ENCODE data around the gene TBL3. TPM values are rescaled to one million over a fixed set of nuclear protein-coding genes. Genes with fewer than 3 reads are reported as not detected.

TBL3 gene
- total and polyA plus RNA-seq, 5 donors = 19.0 to 39.6 (median 20.3) TPM

DNA sequence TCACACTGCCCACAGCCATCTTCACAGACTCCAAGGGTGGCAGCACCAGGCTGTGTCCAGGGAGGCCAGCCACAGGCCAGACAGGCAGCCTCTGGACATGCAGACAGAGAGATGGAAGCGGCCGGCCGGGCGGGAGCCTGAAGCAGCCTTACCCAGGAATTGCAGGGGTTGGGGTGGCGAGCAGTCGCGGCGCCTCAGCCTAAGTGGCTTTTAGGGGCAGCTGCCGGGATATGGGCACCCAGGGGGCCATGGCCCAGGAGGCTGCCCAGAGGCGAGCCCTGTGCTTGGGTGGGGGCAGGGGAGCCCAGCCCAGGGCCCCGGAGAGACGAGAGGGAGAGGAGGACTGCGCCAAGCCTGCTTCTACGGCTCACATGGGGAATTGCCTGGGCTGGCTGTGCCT lies 53.4 kb downstream of the TBL3 start:
- 90% methylated on average over 14 of the region's 14 CpGs for WGBS
- DNase-seq = peak in 1 of 3 donors; percentile 61
- peaks cover 5% of the 10 kb centered on the region for H3K4me1 ChIP-seq (ENCODE audit: control insufficient read depth, insufficient read depth, low read length)
- ATAC-seq = no peak
- no peak overlapping the region for H3K27ac ChIP-seq (ENCODE audit: low read length)
- no peak overlapping the region for H3K4me3 ChIP-seq (ENCODE audit: low read length)
- H3K9me3 ChIP-seq (ENCODE audit: control insufficient read depth, low read length) = no peaks in the 10 kb centered on the region
- intact Hi-C loops (cut with DNase I) = loop anchor here in 1 of 4 donors (10.0 kb wide), 1 partner anchor 120 kb away; the partner anchor contains the start of gene RAB26
- H3K27me3 ChIP-seq (ENCODE audit: control insufficient read depth, insufficient read depth) = no peaks in the 10 kb centered on the region

DNA sequence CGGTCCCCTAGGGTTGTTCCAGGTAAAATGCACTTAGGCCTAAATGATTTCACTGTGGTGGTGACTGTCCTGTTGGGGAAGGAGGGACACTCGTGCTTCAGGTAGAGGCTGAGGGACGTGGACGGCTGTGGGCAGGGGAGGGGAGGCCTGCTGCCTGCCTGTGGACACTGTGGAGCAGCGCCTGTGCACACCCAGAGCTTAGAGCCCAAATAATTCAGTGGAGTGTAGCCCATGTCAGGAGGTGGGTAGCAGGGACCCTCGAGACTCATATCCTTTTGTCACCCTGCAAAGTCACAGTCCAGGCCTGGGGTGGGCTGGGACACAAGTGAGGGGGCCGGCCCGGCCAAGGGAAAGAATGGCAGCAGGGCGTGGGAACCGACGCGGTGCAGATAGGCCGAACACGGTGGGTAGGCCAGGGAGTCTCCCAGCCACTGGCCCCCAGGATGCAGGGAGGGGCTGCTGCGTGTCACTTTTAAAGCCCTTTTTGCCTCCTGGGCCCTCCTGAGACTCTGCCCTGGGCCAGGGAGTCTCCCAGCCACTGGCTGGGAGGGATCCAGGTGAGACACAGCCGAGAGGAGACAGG lies 54.1 kb downstream of the TBL3 start:
- 70% methylated on average over 16 of the region's 16 CpGs for WGBS
- H3K27ac ChIP-seq (ENCODE audit: low read length) = peak overlapping the region; percentile 13
- H3K4me3 ChIP-seq (ENCODE audit: low read length) = peak overlapping the region; percentile 94
- peaks cover 5% of the 10 kb centered on the region for H3K4me1 ChIP-seq (ENCODE audit: control insufficient read depth, insufficient read depth, low read length)
- H3K9me3 ChIP-seq (ENCODE audit: control insufficient read depth, low read length) = no peaks in the 10 kb centered on the region
- intact Hi-C loops (cut with DNase I) = loop anchor here in 1 of 4 donors (10.0 kb wide), 1 partner anchor 119 kb away; the partner anchor contains the start of gene RAB26
- DNase-seq (peak in 2 of 3 donors; percentile 62 to 64), ATAC-seq (no peak)
- H3K27me3 ChIP-seq (ENCODE audit: control insufficient read depth, insufficient read depth) = no peaks in the 10 kb centered on the region

DNA sequence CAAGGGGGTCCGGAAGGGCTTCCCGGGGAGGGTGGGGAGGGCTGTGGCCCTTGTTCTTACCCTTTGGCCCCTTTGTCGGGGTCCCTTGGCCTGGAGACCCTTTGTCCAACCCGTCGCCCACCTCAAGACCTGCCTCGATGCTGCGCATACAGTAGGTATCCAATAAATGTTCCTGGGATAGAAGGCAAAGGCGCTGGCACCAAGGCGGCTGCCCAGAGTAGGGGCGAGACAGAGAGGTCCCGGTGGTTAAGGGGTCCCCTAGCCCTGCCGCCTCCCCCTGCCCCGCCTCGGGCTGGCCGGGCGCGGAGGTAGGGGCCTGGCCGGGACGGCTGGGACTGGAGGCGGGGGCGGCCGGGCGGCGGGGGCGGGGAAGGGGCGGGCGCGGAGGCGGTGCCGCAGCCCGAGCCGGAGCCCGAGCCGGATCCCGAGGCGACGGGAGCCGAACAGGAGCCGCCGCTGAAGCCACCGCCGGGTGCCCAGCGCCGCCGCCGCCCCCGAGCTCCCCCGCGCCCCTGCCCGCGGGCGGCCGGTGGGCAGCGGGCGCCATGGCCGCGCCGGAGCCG lies 54.7 kb downstream of the TBL3 start, which contains the start of gene NHERF2:
NHERF2 (plus strand) TSS at position 442 of the 563 bp plus-strand sequence; CDS start at position 546, 104 bp downstream.
- peak in 2 of 3 donors; percentile 80 to 83 for DNase-seq
- no peaks in the 10 kb centered on the region for H3K27me3 ChIP-seq (ENCODE audit: control insufficient read depth, insufficient read depth)
- H3K9me3 ChIP-seq (ENCODE audit: control insufficient read depth, low read length) = no peaks in the 10 kb centered on the region
- intact Hi-C loops (cut with DNase I) = loop anchor here in 1 of 4 donors (10.0 kb wide), 1 partner anchor 118 kb away; the partner anchor contains the start of gene RAB26
- peak within 1 kb of the TSS; percentile 64 for H3K27ac ChIP-seq (ENCODE audit: low read length)
- peak within 1 kb of the TSS; percentile 94 for H3K4me3 ChIP-seq (ENCODE audit: low read length)
- ATAC-seq = peak; percentile 2 to 10
- 8% methylated on average over 59 of the region's 59 CpGs for WGBS
- H3K4me1 ChIP-seq (ENCODE audit: control insufficient read depth, insufficient read depth, low read length) = peaks cover 5% of the 10 kb centered on the region

DNA sequence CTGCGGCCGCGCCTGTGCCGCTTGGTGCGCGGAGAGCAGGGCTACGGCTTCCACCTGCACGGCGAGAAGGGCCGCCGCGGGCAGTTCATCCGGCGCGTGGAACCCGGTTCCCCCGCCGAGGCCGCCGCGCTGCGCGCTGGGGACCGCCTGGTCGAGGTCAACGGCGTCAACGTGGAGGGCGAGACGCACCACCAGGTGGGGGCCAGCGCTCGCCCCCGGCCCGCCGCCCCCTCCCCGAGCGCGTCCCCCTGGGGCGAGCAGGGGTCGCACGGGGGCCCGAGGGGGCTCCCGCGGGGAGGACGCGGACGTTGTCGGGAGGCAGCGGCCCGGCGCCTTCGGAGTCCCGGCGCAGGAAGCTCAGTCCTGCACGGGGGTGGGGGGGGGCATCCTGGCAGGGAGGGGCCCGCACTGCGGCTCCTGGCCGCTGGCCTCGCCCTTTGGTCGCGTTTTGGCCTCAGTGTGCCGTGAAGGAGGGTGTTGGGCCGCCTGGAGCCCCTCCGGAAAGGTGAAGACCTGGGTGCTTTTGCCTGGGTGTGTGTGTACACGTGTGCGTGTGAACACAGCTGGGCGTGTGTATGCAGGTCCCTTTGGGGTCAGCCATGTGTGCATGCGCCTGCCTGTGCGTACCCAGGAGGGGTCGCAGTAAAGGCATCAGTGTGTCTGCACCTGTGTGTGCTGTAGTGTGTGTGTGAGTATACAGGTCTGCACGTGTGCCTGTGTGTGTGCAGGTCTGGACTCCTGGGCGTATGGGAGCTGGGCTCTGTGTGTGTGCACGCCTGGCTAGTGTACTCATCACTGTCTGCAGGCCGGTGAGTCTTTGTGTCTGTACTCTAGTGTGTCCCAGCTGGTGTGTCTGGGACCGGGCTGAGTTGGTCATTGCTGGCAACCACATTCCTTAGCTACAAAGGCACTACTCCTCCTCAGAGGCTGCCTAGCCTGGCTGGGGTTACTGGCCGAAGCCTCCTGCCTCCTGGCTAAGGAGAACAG lies 55.5 kb downstream of the TBL3 start:
- Histone ChIP-seq H3K4me1 (ENCODE audit: control insufficient read depth, insufficient read depth, low read length) (peaks cover 7% of the 10 kb centered on the region), H3K27me3 (ENCODE audit: control insufficient read depth, insufficient read depth) (no peaks in the 10 kb centered on the region), H3K9me3 (ENCODE audit: control insufficient read depth, low read length) (no peaks in the 10 kb centered on the region), H3K4me3 (ENCODE audit: low read length) (peak overlapping the region; percentile 94), H3K27ac (ENCODE audit: low read length) (peak overlapping the region; percentile 59)
- 6% methylated on average over 76 of the region's 76 CpGs for WGBS
- ATAC-seq (no peak), DNase-seq (peak in 2 of 3 donors; percentile 68 to 81)
- intact Hi-C loops (cut with DNase I) = loop anchor here in 1 of 4 donors (10.0 kb wide), 1 partner anchor 117 kb away; the partner anchor contains the start of gene RAB26

DNA sequence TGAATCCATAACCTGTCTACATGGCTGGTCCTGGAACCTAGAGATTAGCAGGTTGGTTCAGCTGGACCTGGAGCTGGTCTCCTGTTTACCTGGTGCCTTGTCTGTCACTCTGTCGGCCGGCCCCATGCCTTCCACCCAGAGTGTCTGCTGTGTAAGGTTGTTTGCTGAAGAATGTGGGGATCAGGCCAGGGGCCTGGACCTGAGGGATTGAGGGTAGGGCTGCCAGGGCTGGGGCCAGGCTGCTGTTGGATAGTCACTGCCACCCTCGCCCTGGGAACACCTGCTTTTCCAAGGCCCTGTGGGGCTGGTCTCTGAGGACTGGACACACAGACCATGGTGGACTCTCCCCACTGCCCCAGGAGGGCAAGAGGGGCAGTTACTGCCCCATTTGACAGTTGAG lies 56.3 kb downstream of the TBL3 start:
- intact Hi-C loops (cut with DNase I) = loop anchor here in 1 of 4 donors (10.0 kb wide), 1 partner anchor 117 kb away; the partner anchor contains the start of gene RAB26
- 67% methylated on average over 3 of the region's 3 CpGs for WGBS
- ATAC-seq (no peak), DNase-seq (no peak)
- Histone ChIP-seq H3K27me3 (ENCODE audit: control insufficient read depth, insufficient read depth) (no peaks in the 10 kb centered on the region), H3K27ac (ENCODE audit: low read length) (peak overlapping the region; percentile 5), H3K4me3 (ENCODE audit: low read length) (peak overlapping the region; percentile 94), H3K4me1 (ENCODE audit: control insufficient read depth, insufficient read depth, low read length) (peaks cover 2% of the 10 kb centered on the region), H3K9me3 (ENCODE audit: control insufficient read depth, low read length) (no peaks in the 10 kb centered on the region)

DNA sequence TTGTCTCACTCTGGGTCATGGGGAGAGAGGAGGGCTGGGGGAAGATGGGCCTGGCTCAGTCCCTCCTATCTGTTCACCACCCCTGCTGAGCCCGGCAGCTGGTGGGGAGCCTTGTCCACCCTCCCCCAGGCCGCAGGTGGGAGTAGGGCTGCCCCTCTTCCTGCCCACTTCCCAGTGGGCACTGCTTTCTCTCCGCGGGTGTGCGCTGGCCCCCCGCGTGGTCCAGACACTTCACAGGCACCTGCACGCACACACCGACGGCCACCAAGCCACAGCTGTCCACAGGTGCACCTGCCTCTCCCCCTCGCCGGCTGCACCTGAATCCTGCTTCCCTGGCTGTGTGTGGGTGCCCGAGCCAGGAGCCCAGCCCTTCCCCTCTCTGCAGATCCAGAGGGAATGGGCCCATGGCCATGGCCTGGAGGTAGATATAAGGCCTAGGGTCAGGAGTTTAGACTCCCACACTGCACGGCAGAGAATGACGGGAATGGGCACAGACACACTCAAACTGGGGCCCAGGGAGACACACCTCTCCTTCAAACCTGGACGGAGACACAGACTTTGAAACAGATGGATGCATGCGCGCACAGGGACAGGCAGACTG lies 56.9 kb downstream of the TBL3 start:
- Histone ChIP-seq H3K27me3 (ENCODE audit: control insufficient read depth, insufficient read depth) (no peaks in the 10 kb centered on the region), H3K4me1 (ENCODE audit: control insufficient read depth, insufficient read depth, low read length) (peaks cover 2% of the 10 kb centered on the region), H3K27ac (ENCODE audit: low read length) (no peak overlapping the region), H3K4me3 (ENCODE audit: low read length) (peak overlapping the region; percentile 94), H3K9me3 (ENCODE audit: control insufficient read depth, low read length) (no peaks in the 10 kb centered on the region)
- peak in 1 of 3 donors; percentile 44 for DNase-seq
- intact Hi-C loops (cut with DNase I) = loop anchor here in 1 of 4 donors (10.0 kb wide), 1 partner anchor 116 kb away; the partner anchor contains the start of gene RAB26
- ATAC-seq = no peak
- 73% methylated on average over 18 of the region's 18 CpGs for WGBS

DNA sequence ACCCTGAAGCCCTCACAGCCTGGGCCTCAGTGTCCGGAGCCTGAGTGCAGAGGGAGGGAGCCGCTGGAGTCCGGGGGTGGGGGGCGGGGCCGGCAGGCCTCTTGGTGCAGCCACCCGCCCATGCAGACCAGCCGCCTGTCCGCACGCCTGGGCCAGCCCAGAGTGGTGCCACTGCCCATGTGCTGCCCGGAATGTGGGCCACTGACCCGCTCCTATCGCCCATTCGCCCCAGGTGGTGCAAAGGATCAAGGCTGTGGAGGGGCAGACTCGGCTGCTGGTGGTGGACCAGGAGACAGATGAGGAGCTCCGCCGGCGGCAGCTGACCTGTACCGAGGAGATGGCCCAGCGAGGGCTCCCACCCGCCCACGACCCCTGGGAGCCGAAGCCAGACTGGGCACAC lies 57.5 kb downstream of the TBL3 start:
- ATAC-seq (no peak), DNase-seq (peak in 1 of 3 donors; percentile 74)
- Histone ChIP-seq H3K9me3 (ENCODE audit: control insufficient read depth, low read length) (no peaks in the 10 kb centered on the region), H3K27me3 (ENCODE audit: control insufficient read depth, insufficient read depth) (no peaks in the 10 kb centered on the region), H3K4me3 (ENCODE audit: low read length) (peak overlapping the region; percentile 94), H3K27ac (ENCODE audit: low read length) (no peak overlapping the region), H3K4me1 (ENCODE audit: control insufficient read depth, insufficient read depth, low read length) (peaks cover 2% of the 10 kb centered on the region)
- intact Hi-C loops (cut with DNase I) = loop anchor here in 1 of 4 donors (10.0 kb wide), 1 partner anchor 115 kb away; the partner anchor contains the start of gene RAB26
- WGBS = 64% methylated on average over 22 of the region's 22 CpGs

DNA sequence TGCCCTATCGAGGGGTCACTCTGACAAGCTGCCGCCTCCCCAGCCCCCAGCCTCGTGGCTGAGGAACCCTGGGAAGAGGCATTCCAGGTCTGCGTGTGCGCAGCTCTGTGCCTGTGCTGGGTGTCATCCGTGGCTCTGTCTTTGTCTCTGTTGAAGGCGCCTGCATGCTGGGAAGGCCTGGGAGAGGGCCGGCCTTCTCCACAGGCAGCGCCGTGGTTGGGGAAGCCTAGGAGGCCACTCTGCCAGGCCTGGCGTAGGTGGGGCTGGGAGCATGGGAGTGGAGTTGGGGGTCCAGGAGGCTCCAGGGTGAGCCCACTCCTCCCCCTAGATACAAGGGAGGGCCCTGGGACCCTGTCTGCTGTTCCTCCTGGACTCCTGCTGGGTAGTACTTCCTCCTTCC lies 58.2 kb downstream of the TBL3 start:
- Histone ChIP-seq H3K27ac (ENCODE audit: low read length) (peak overlapping the region; percentile 40), H3K9me3 (ENCODE audit: control insufficient read depth, low read length) (no peaks in the 10 kb centered on the region), H3K4me3 (ENCODE audit: low read length) (peak overlapping the region; percentile 94), H3K27me3 (ENCODE audit: control insufficient read depth, insufficient read depth) (no peaks in the 10 kb centered on the region), H3K4me1 (ENCODE audit: control insufficient read depth, insufficient read depth, low read length) (peaks cover 2% of the 10 kb centered on the region)
- intact Hi-C loops (cut with DNase I) = no loop called here
- ATAC-seq (no peak), DNase-seq (no peak)
- 74% methylated on average over 11 of the region's 11 CpGs for WGBS

DNA sequence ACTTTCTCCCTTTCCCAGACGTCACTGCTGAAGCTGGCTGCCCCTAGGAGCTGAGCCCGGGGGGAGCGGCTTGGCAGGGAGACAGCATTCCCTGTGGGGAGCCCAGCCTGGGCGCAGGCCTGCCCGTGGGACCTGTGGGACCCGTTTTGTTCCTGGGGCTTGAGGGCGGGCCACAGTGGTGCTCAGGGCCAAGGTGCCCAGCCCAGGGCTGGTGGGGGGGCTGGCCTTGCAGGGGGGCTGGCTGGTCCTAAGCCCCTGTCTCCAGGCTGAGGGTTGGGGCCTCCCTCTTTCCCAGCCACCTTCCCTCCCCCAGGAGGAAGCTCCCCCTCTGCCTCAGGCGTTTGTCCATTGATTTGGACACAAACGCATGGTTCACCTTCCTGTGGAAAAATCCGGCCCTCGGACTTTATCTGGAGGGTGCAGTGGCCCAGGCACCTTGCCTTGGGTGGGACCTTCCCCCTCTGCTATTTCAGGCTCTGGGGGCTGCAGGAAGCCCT lies 59.3 kb downstream of the TBL3 start:
- ATAC-seq = peak; percentile 34 to 58
- peak; percentile 81 to 87 (median 86) for DNase-seq
- Histone ChIP-seq H3K4me3 (ENCODE audit: low read length) (no peak overlapping the region), H3K4me1 (ENCODE audit: control insufficient read depth, insufficient read depth, low read length) (peaks cover 2% of the 10 kb centered on the region), H3K27me3 (ENCODE audit: control insufficient read depth, insufficient read depth) (no peaks in the 10 kb centered on the region), H3K27ac (ENCODE audit: low read length) (peak overlapping the region; percentile 55), H3K9me3 (ENCODE audit: control insufficient read depth, low read length) (no peaks in the 10 kb centered on the region)
- intact Hi-C loops (cut with DNase I) = no loop called here
- WGBS = 61% methylated on average over 11 of the region's 11 CpGs

Measured in right cardiac atrium (tissue), 5 donors.